ENCODE measurements around the gene NAA80. TPM values are rescaled to one million over a fixed set of nuclear protein-coding genes. Genes with fewer than 3 reads are reported as not detected.

The NAA80 gene
- total and polyA plus RNA-seq, 2 of the 13 experiments (the other 11 are each of a cell fraction or from before 2014, with no cell fraction given), result 3.4 to 8.7 TPM

- in situ Hi-C loops (cut with HindIII; ENCODE audit: extremely low pct_ligation_motif_present, low pct_unique_long_range_greater_than_20kb), result loop anchor here (10.0 kb wide), 1 partner anchor 199 kb away; no protein-coding TSS in a partner anchor
- ChIA-PET POLR2A (interaction anchor here (3.6 kb wide), 1 partner anchor 9 kb away, joined by 18 read pairs; no protein-coding TSS in a partner anchor), CTCF (ENCODE audit: low intra/inter-chr PET ratio, low total read pairs) (interaction anchor here (2.7 kb wide), 1 partner anchor 43 kb away, joined by 9 read pairs; no protein-coding TSS in a partner anchor)
- Histone ChIP-seq H3K9ac (ENCODE audit: insufficient read depth, low read depth, low read length) (no peak within 1 kb of the TSS), H3K9me3 (ENCODE audit: low read length) (no peaks in the 10 kb centered on the region), H3K36me3 (replicated peaks in 1 of 2; ENCODE audit: control insufficient read depth in 1 of 2, insufficient read depth in 2 of 2, low read length in 2 of 2) (peaks cover 4 to 13% of the 10 kb centered on the region in 2 experiments; a peak in 3 of 5 replicates), H3K4me2 (ENCODE audit: low read depth, low read length) (peak within 1 kb of the TSS; percentile 76), H3K27me3 (ENCODE audit: control insufficient read depth in 1 of 2, insufficient read depth in 2 of 2, low read length in 2 of 2) (0 out of 5 replicates have a peak, but pooled peaks cover 0 to 1% of the 10 kb centered on the region in 2 experiments), H3K4me3 (replicated peaks in 1 of 3; ENCODE audit: insufficient read depth in 1 of 3, low read depth in 2 of 3, low read length in 3 of 3) (peak within 1 kb of the TSS in 1 of 3 experiments; percentile 55; a peak in 2 of 6 replicates), H3K79me2 (ENCODE audit: insufficient read depth, low read length) (peaks cover 12% of the 10 kb centered on the region), H2AFZ (ENCODE audit: low read length) (no peak within 1 kb of the TSS), H3K27ac (ENCODE audit: extremely low read length, insufficient read depth, low read length) (no peak within 1 kb of the TSS), H4K20me1 (ENCODE audit: insufficient read depth, low read length) (0 out of 2 replicates have a peak, but pooled peaks cover 3% of the 10 kb centered on the region), H3K4me1 (ENCODE audit: insufficient read depth, low read length) (peaks cover 75% of the 10 kb centered on the region)
- DNase-seq (ENCODE audit: low spot score), result no peak
- intact Hi-C loops (cut with micrococcal nuclease; ENCODE audit: unreplicated experiment), result loop anchor here (10.0 kb wide), 1 partner anchor 199 kb away; no protein-coding TSS in a partner anchor
- ATAC-seq, result no peak
- WGBS (ENCODE audit: low lambda C conversion rate), result 72% methylated on average over 37 of the region's 45 CpGs
- no TSS peak for BruUV-seq (replicated peaks)
- no peak for FAIRE-seq
- TF ChIP-seq ZNF263 (CRISPR knock-in tag; IDR thresholded peaks at IDR 0.05), result 0 out of 2 replicates have a peak, but pooled peaks have one; percentile 20
- no peak for TF ChIP-seq JUNB (CRISPR knock-in tag; IDR thresholded peaks at IDR 0.05; ENCODE audit: borderline replicate concordance)
- peak; percentile 13; the same call in 1 of the 2 replicates for TF ChIP-seq GABPB1 (CRISPR knock-in tag; IDR thresholded peaks at IDR 0.05)
- no peak for TF ChIP-seq MBD4 (IDR thresholded peaks at IDR 0.05; ENCODE audit: borderline replicate concordance, low read length)
- TF ChIP-seq CEBPG (CRISPR knock-in tag; IDR thresholded peaks at IDR 0.05), result no peak
- TF ChIP-seq NAIF1 (CRISPR knock-in tag; IDR thresholded peaks at IDR 0.05; ENCODE audit: borderline replicate concordance), result no peak
- TF ChIP-seq ZFP36 (IDR thresholded peaks at IDR 0.05; ENCODE audit: borderline replicate concordance, low read depth, low read length, partially characterized antibody), result no peak
- no peak for TF ChIP-seq AHDC1 (CRISPR knock-in tag; IDR thresholded peaks at IDR 0.05; ENCODE audit: borderline replicate concordance)
- no peak for TF ChIP-seq ZBTB46 (CRISPR knock-in tag; IDR thresholded peaks at IDR 0.05; ENCODE audit: borderline replicate concordance)
- no peak for TF ChIP-seq ESRRA (CRISPR knock-in tag; IDR thresholded peaks at IDR 0.05; ENCODE audit: low read depth)
- no peak for TF ChIP-seq DPF2 (CRISPR knock-in tag; IDR thresholded peaks at IDR 0.05; ENCODE audit: borderline replicate concordance, low read depth)
- TF ChIP-seq ZBTB8A (CRISPR knock-in tag; IDR thresholded peaks at IDR 0.05; ENCODE audit: borderline replicate concordance, low read depth), result 0 out of 2 replicates have a peak, but pooled peaks have one; percentile 63
- no peak for TF ChIP-seq RELA (CRISPR knock-in tag; IDR thresholded peaks at IDR 0.05)
- no peak for TF ChIP-seq KDM2A (CRISPR knock-in tag; IDR thresholded peaks at IDR 0.05; ENCODE audit: borderline replicate concordance, low read depth)
- TF ChIP-seq BCL6 (CRISPR knock-in tag; IDR thresholded peaks at IDR 0.05), result no peak
- no peak for TF ChIP-seq ZNF772 (CRISPR knock-in tag; IDR thresholded peaks at IDR 0.05)
Observed at GRCh38 chr3:50345586-50346234, 46.5 kb upstream of the NAA80 start, which contains the start of gene ZMYND10. Gene ZMYND10, minus strand, starts transcription at chr3:50345732. Its CDS starts 153 bp downstream, at chr3:50345579.
